Medulla oblongata (tissue), 1 donor: ENCODE results near the gene VGLL1.
A peak's percentile ranks its signal among the peaks of the same experiment; 100 is the strongest.

ENCODE experiments used
- DNase-seq: peaks from one replicate; pipeline ENCODE4 v3.0.0-alpha.2; 2015; ENCODE audit errors: extremely low spot score

VGLL1 gene

GRCh38 chrX:136531951-136532350 lies at the start of gene VGLL1:
Gene VGLL1, plus strand, starts transcription at chrX:136532215. Its CDS starts 3,806 bp downstream, at chrX:136536021.
- DNase-seq: no peak

- no peak for DNase-seq
Measured at GRCh38 chrX:136487647-136488046, 44.4 kb upstream of the VGLL1 start, which contains the start of gene BRS3. Gene BRS3, plus strand, starts transcription at chrX:136487947. Its CDS starts 168 bp downstream, at chrX:136488115.

GRCh38 chrX:136488706-136489105 lies 43.3 kb upstream of the VGLL1 start:
- DNase-seq: no peak

GRCh38 chrX:136491832-136492231 lies 40.2 kb upstream of the VGLL1 start:
- no peak for DNase-seq

- no peak for DNase-seq
Measured at GRCh38 chrX:136493011-136493410, 39.0 kb upstream of the VGLL1 start.

GRCh38 chrX:136495043-136495442 lies 37.0 kb upstream of the VGLL1 start:
- DNase-seq: no peak

- DNase-seq: no peak
Measured at GRCh38 chrX:136496186-136496763, 35.7 kb upstream of the VGLL1 start.

- DNase-seq: peak; percentile 75
Measured at GRCh38 chrX:136496764-136497555, 35.1 kb upstream of the VGLL1 start.

GRCh38 chrX:136497556-136498052 lies 34.4 kb upstream of the VGLL1 start, which contains the start of gene HTATSF1:
Gene HTATSF1, plus strand, starts transcription at chrX:136497592. Its CDS starts 93 bp downstream, at chrX:136497685.
- DNase-seq: no peak

GRCh38 chrX:136519069-136519468 lies 12.9 kb upstream of the VGLL1 start:
- DNase-seq: no peak

GRCh38 chrX:136523770-136524169 lies 8.2 kb upstream of the VGLL1 start:
- no peak for DNase-seq

- peak; percentile 79 for DNase-seq
Measured at GRCh38 chrX:136525738-136526606, 6.0 kb upstream of the VGLL1 start.

GRCh38 chrX:136528645-136529315 lies 3.2 kb upstream of the VGLL1 start:
- no peak for DNase-seq

- DNase-seq: no peak
Measured at GRCh38 chrX:136529795-136530194, 2.2 kb upstream of the VGLL1 start.

- DNase-seq: no peak
Measured at GRCh38 chrX:136534131-136534530, 2.1 kb downstream of the VGLL1 start.

GRCh38 chrX:136538811-136539210 lies 6.8 kb downstream of the VGLL1 start:
- no peak for DNase-seq

- no peak for DNase-seq
Measured at GRCh38 chrX:136540226-136540625, 8.2 kb downstream of the VGLL1 start.

- DNase-seq: no peak
Measured at GRCh38 chrX:136541294-136541693, 9.3 kb downstream of the VGLL1 start.

- no peak for DNase-seq
Measured at GRCh38 chrX:136542281-136542680, 10.3 kb downstream of the VGLL1 start.

GRCh38 chrX:136546371-136546781 lies 14.4 kb downstream of the VGLL1 start:
- DNase-seq: no peak

GRCh38 chrX:136549226-136549625 lies 17.2 kb downstream of the VGLL1 start:
- DNase-seq: no peak
